HEK293 (cell line): ENCODE results near the gene SRSF2.

Experiments
- CTCF ChIA-PET: fragments of 350-600 bp; formaldehyde crosslinking; extraction: SDS; loops from one replicate; lab custom pipeline; 2021; ENCODE audit warnings: antibody characterized with exemption; lab: Yijun Ruan, JAX
- POLR2A ChIA-PET: fragments of 300-600 bp; formaldehyde crosslinking; extraction: SDS; loops from one replicate; lab custom pipeline; 2020; ENCODE audit warnings: antibody characterized with exemption, inconsistent platforms; lab: Yijun Ruan, JAX
- H3K27ac ChIP-seq: fragments of 200-500 bp; sonication (Bioruptor generic); 2 replicates; pipeline ENCODE4 v1.5.1; 2014; ENCODE audit warnings: low read depth, low read length, control low read depth, inconsistent platforms; ENCODE audit errors: extremely low read depth
- H3K36me3 ChIP-seq, 2 experiments: fragments of 200-500 bp in 1 of 2; sonication (Bioruptor generic) in 1 of 2; 1 replicate in 1 of 2; 2 replicates in 1 of 2; pipeline ENCODE4 v1.5.1; 2014 to 2017; ENCODE audit warnings: inconsistent platforms in 2 of 2, low read length in 2 of 2; ENCODE audit not compliant: control insufficient read depth in 2 of 2, insufficient read depth in 1 of 2
- H3K4me1 ChIP-seq: fragments of 200-500 bp; sonication (Bioruptor generic); 2 replicates; pipeline ENCODE4 v1.5.1; 2014; ENCODE audit warnings: mild to moderate bottlenecking, low read length, inconsistent platforms; ENCODE audit not compliant: control insufficient read depth, insufficient read depth
- H3K4me3 ChIP-seq: 2 replicates; pipeline ENCODE4 v1.5.1; 2011; ENCODE audit warnings: low read depth, mild to moderate bottlenecking, control low read depth, low read length, moderate library complexity
- H3K9me3 ChIP-seq: fragments of 200-500 bp; sonication (Bioruptor generic); 2 replicates; pipeline ENCODE4 v1.5.1; 2014; ENCODE audit warnings: low read depth, low read length, inconsistent platforms; ENCODE audit not compliant: control insufficient read depth, insufficient read depth
- GLI2 ChIP-seq: fragments of 450-650 bp; formaldehyde crosslinking; IDR thresholded peaks from 2 replicates; pipeline ENCODE4; 2017; ENCODE audit warnings: missing biosample characterization, missing genetic modification characterization, low read depth, borderline replicate concordance
- GLI4 ChIP-seq: fragments of 450-650 bp; formaldehyde crosslinking; IDR thresholded peaks from 2 replicates; pipeline ENCODE4 v1.5.1; 2016; ENCODE audit warnings: missing biosample characterization, missing genetic modification characterization
- GLIS2 ChIP-seq: fragments of 450-650 bp; formaldehyde crosslinking; IDR thresholded peaks from 2 replicates; pipeline ENCODE4 v1.5.1; 2016; ENCODE audit warnings: missing biosample characterization, missing genetic modification characterization
- KLF1 ChIP-seq: fragments of 450-650 bp; formaldehyde crosslinking; IDR thresholded peaks from 2 replicates; pipeline ENCODE4 v1.5.1; 2016; ENCODE audit warnings: missing biosample characterization, missing genetic modification characterization
- KLF8 ChIP-seq: fragments of 450-650 bp; formaldehyde crosslinking; IDR thresholded peaks from 2 replicates; pipeline ENCODE4 v1.5.1; 2016; ENCODE audit warnings: missing biosample characterization, missing genetic modification characterization
- SCRT2 ChIP-seq: fragments of 450-650 bp; formaldehyde crosslinking; IDR thresholded peaks from 2 replicates; pipeline ENCODE4 v1.5.1; 2016; ENCODE audit warnings: missing biosample characterization, missing genetic modification characterization
- SP7 ChIP-seq: fragments of 450-650 bp; formaldehyde crosslinking; IDR thresholded peaks from 2 replicates; pipeline ENCODE4 v1.5.1; 2016; ENCODE audit warnings: missing biosample characterization, missing genetic modification characterization
- TRIM28 ChIP-seq: IDR thresholded peaks from 2 replicates; pipeline ENCODE4 v1.6.1; 2011; ENCODE audit warnings: low read length, control low read depth, borderline replicate concordance
- ZBTB20 ChIP-seq: fragments of 450-650 bp; formaldehyde crosslinking; IDR thresholded peaks from 2 replicates; pipeline ENCODE4 v1.5.1; 2016; ENCODE audit warnings: missing biosample characterization, missing genetic modification characterization
- ZNF23 ChIP-seq: fragments of 450-650 bp; formaldehyde crosslinking; IDR thresholded peaks from 2 replicates; pipeline ENCODE4 v1.5.1; 2016; ENCODE audit warnings: missing biosample characterization, missing genetic modification characterization, borderline replicate concordance
- ZNF341 ChIP-seq: fragments of 450-650 bp; formaldehyde crosslinking; IDR thresholded peaks from 2 replicates; pipeline ENCODE4; 2016; ENCODE audit warnings: low read depth, missing biosample characterization, missing genetic modification characterization
- ZNF514 ChIP-seq: fragments of 450-650 bp; formaldehyde crosslinking; IDR thresholded peaks from 2 replicates; pipeline ENCODE4 v1.5.1; 2016; ENCODE audit warnings: missing biosample characterization, missing genetic modification characterization
- ZNF529 ChIP-seq: fragments of 450-650 bp; formaldehyde crosslinking; IDR thresholded peaks from 2 replicates; pipeline ENCODE4 v1.5.1; 2017; ENCODE audit warnings: missing genetic modification characterization, missing biosample characterization; ENCODE audit not compliant: insufficient replicate concordance
- ZNF560 ChIP-seq: fragments of 450-650 bp; formaldehyde crosslinking; IDR thresholded peaks from 2 replicates; pipeline ENCODE4 v1.5.1; 2017; ENCODE audit warnings: missing biosample characterization, missing genetic modification characterization, borderline replicate concordance
- ZNF629 ChIP-seq: fragments of 450-650 bp; formaldehyde crosslinking; IDR thresholded peaks from 2 replicates; pipeline ENCODE4 v1.5.1; 2017; ENCODE audit warnings: missing biosample characterization, missing genetic modification characterization
- ZNF664 ChIP-seq: fragments of 450-650 bp; formaldehyde crosslinking; IDR thresholded peaks from 2 replicates; pipeline ENCODE4 v1.5.1; 2016; ENCODE audit warnings: missing biosample characterization, missing genetic modification characterization
- ZNF747 ChIP-seq: fragments of 450-650 bp; formaldehyde crosslinking; IDR thresholded peaks from 2 replicates; pipeline ENCODE4 v1.5.1; 2016; ENCODE audit warnings: missing biosample characterization, missing genetic modification characterization
- ZNF768 ChIP-seq: fragments of 450-650 bp; formaldehyde crosslinking; IDR thresholded peaks from 2 replicates; pipeline ENCODE4 v1.5.1; 2018; ENCODE audit warnings: missing biosample characterization, mild to moderate bottlenecking, missing genetic modification characterization
- ZXDB ChIP-seq: fragments of 450-650 bp; formaldehyde crosslinking; IDR thresholded peaks from 2 replicates; pipeline ENCODE4 v1.5.1; 2016; ENCODE audit warnings: missing biosample characterization, missing genetic modification characterization
- TF ChIP-seq, protein P1 (sequence below): fragments of 450-650 bp; formaldehyde crosslinking; IDR thresholded peaks from 2 replicates; pipeline ENCODE4 v1.5.1; 2016; ENCODE audit warnings: missing biosample characterization, missing genetic modification characterization
- TF ChIP-seq, protein P2 (sequence below): fragments of 450-650 bp; formaldehyde crosslinking; IDR thresholded peaks from 2 replicates; pipeline ENCODE4 v1.5.1; 2016; ENCODE audit warnings: missing biosample characterization, missing genetic modification characterization
- TF ChIP-seq, protein P3 (sequence below): fragments of 450-650 bp; formaldehyde crosslinking; IDR thresholded peaks from 2 replicates; pipeline ENCODE4 v1.5.1; 2016; ENCODE audit warnings: missing biosample characterization, missing genetic modification characterization
- TF ChIP-seq, protein P4 (sequence below): fragments of 450-650 bp; IDR thresholded peaks from 2 replicates; pipeline ENCODE4 v1.5.1; 2018; ENCODE audit warnings: missing biosample characterization, mild to moderate bottlenecking, missing genetic modification characterization
- TF ChIP-seq, protein P5 (sequence below): fragments of 450-650 bp; formaldehyde crosslinking; conservative IDR thresholded peaks from 2 replicates; pipeline ENCODE4 v1.5.1; 2016; ENCODE audit warnings: low read depth, missing biosample characterization, missing genetic modification characterization

Gene SRSF2

DNA sequence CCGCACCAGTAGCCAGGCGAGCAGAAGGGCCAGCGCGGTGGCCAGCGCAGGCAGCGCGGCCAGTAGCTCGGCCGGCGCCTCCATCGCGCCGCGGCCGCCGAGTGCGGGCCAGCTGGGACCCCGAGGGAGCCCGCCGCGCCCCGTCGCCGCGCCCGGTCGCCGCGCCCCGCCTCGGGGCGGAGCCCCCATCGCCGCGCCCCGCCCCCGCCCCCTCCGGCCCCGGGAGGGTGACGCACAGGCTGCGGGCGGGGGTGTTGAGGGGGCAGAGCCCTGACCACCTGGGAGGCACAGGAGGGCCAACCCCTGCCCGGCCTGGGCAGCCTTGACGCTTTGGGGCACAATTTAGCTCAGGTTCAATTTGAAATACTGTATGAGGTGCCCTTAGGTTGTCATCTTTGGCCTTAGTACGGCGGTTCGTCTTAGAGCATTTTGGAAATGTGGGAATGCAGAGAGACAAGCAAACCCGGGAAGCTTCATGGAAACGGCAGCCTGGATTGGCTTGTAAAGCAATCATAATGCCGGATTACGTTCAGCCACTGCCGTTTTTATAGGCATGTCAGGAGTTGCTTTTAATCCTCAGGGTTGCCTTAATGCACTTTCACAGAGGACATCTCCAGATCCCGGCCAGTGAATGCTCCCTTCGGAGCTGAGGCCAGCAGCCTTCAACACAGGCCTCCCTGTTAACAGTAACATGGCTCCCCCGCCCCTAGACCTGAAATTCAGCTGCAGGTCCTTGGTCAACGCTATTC lies 26.1 kb downstream of the SRSF2 start, which contains the start of gene MXRA7:
Gene MXRA7, minus strand, starts transcription at position 103 of the 749 bp plus-strand sequence. Its CDS starts 19 bp downstream, at position 84.
- POLR2A ChIA-PET, result interaction anchor here (0.7 to 3.5 kb wide), 9 partner anchors 8 to 151 kb away, joined by 3 to 22 read pairs (median 5); partner anchors contain the start of genes JMJD6 and METTL23
- CTCF ChIA-PET, result interaction anchor here (0.6 to 9.8 kb wide), 11 partner anchors 9 to 365 kb away, joined by 3 to 175 read pairs (median 7); partner anchors contain the start of genes JMJD6 and METTL23
- Histone ChIP-seq H3K4me1 (peaks cover 36% of the 10 kb centered on the region), H3K27ac (peak within 1 kb of the TSS; percentile 87), H3K9me3 (no peaks in the 10 kb centered on the region), H3K36me3 (peaks cover 9 to 42% of the 10 kb centered on the region in 2 experiments; a peak in 2 of 3 replicates), H3K4me3 (peak within 1 kb of the TSS; percentile 65)
- peak; percentile 89 for TF ChIP-seq KLF8
- TF ChIP-seq ZNF560, result no peak
- peak; percentile 94 for TF ChIP-seq GLIS2 (tag by site-specific recombination)
- 0 out of 2 replicates have a peak, but pooled peaks have one; percentile 44 for TF ChIP-seq TRIM28
- no peak for TF ChIP-seq ZNF768
- peak; percentile 64; the same call in 1 of the 2 replicates for TF ChIP-seq ZNF629 (tag by site-specific recombination)
- TF ChIP-seq, protein P1, sequence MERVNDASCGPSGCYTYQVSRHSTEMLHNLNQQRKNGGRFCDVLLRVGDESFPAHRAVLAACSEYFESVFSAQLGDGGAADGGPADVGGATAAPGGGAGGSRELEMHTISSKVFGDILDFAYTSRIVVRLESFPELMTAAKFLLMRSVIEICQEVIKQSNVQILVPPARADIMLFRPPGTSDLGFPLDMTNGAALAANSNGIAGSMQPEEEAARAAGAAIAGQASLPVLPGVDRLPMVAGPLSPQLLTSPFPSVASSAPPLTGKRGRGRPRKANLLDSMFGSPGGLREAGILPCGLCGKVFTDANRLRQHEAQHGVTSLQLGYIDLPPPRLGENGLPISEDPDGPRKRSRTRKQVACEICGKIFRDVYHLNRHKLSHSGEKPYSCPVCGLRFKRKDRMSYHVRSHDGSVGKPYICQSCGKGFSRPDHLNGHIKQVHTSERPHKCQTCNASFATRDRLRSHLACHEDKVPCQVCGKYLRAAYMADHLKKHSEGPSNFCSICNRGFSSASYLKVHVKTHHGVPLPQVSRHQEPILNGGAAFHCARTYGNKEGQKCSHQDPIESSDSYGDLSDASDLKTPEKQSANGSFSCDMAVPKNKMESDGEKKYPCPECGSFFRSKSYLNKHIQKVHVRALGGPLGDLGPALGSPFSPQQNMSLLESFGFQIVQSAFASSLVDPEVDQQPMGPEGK (tag by site-specific recombination), result peak; percentile 89
- no peak for TF ChIP-seq ZNF23
- peak; percentile 94 for TF ChIP-seq ZBTB20 (tag by site-specific recombination)
- no peak for TF ChIP-seq GLI4 (tag by site-specific recombination)
- TF ChIP-seq ZNF664, result no peak
- TF ChIP-seq, protein P2, sequence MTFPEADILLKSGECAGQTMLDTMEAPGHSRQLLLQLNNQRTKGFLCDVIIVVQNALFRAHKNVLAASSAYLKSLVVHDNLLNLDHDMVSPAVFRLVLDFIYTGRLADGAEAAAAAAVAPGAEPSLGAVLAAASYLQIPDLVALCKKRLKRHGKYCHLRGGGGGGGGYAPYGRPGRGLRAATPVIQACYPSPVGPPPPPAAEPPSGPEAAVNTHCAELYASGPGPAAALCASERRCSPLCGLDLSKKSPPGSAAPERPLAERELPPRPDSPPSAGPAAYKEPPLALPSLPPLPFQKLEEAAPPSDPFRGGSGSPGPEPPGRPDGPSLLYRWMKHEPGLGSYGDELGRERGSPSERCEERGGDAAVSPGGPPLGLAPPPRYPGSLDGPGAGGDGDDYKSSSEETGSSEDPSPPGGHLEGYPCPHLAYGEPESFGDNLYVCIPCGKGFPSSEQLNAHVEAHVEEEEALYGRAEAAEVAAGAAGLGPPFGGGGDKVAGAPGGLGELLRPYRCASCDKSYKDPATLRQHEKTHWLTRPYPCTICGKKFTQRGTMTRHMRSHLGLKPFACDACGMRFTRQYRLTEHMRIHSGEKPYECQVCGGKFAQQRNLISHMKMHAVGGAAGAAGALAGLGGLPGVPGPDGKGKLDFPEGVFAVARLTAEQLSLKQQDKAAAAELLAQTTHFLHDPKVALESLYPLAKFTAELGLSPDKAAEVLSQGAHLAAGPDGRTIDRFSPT (tag by site-specific recombination), result peak; percentile 98
- 0 out of 2 replicates have a peak, but pooled peaks have one; percentile 42 for TF ChIP-seq ZXDB (tag by site-specific recombination)
- peak; percentile 38; the same call in 1 of the 2 replicates for TF ChIP-seq ZNF341 (tag by site-specific recombination)
- no peak for TF ChIP-seq GLI2 (tag by site-specific recombination)
- peak; percentile 56; the same call in 1 of the 2 replicates for TF ChIP-seq SP7 (tag by site-specific recombination)
- TF ChIP-seq, protein P3, sequence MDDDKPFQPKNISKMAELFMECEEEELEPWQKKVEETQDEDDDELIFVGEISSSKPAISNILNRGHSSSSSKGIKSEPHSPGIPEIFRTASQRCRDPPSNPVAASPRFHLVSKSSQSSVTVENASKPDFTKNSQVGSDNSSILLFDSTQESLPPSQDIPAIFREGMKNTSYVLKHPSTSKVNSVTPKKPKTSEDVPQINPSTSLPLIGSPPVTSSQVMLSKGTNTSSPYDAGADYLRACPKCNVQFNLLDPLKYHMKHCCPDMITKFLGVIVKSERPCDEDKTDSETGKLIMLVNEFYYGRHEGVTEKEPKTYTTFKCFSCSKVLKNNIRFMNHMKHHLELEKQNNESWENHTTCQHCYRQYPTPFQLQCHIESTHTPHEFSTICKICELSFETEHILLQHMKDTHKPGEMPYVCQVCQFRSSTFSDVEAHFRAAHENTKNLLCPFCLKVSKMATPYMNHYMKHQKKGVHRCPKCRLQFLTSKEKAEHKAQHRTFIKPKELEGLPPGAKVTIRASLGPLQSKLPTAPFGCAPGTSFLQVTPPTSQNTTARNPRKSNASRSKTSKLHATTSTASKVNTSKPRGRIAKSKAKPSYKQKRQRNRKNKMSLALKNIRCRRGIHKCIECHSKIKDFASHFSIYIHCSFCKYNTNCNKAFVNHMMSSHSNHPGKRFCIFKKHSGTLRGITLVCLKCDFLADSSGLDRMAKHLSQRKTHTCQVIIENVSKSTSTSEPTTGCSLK (tag by site-specific recombination), result no peak
- TF ChIP-seq, protein P4, sequence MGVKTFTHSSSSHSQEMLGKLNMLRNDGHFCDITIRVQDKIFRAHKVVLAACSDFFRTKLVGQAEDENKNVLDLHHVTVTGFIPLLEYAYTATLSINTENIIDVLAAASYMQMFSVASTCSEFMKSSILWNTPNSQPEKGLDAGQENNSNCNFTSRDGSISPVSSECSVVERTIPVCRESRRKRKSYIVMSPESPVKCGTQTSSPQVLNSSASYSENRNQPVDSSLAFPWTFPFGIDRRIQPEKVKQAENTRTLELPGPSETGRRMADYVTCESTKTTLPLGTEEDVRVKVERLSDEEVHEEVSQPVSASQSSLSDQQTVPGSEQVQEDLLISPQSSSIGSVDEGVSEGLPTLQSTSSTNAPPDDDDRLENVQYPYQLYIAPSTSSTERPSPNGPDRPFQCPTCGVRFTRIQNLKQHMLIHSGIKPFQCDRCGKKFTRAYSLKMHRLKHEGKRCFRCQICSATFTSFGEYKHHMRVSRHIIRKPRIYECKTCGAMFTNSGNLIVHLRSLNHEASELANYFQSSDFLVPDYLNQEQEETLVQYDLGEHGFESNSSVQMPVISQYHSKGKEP (tag by site-specific recombination), result 0 out of 2 replicates have a peak, but pooled peaks have one; percentile 50
- TF ChIP-seq, protein P5, sequence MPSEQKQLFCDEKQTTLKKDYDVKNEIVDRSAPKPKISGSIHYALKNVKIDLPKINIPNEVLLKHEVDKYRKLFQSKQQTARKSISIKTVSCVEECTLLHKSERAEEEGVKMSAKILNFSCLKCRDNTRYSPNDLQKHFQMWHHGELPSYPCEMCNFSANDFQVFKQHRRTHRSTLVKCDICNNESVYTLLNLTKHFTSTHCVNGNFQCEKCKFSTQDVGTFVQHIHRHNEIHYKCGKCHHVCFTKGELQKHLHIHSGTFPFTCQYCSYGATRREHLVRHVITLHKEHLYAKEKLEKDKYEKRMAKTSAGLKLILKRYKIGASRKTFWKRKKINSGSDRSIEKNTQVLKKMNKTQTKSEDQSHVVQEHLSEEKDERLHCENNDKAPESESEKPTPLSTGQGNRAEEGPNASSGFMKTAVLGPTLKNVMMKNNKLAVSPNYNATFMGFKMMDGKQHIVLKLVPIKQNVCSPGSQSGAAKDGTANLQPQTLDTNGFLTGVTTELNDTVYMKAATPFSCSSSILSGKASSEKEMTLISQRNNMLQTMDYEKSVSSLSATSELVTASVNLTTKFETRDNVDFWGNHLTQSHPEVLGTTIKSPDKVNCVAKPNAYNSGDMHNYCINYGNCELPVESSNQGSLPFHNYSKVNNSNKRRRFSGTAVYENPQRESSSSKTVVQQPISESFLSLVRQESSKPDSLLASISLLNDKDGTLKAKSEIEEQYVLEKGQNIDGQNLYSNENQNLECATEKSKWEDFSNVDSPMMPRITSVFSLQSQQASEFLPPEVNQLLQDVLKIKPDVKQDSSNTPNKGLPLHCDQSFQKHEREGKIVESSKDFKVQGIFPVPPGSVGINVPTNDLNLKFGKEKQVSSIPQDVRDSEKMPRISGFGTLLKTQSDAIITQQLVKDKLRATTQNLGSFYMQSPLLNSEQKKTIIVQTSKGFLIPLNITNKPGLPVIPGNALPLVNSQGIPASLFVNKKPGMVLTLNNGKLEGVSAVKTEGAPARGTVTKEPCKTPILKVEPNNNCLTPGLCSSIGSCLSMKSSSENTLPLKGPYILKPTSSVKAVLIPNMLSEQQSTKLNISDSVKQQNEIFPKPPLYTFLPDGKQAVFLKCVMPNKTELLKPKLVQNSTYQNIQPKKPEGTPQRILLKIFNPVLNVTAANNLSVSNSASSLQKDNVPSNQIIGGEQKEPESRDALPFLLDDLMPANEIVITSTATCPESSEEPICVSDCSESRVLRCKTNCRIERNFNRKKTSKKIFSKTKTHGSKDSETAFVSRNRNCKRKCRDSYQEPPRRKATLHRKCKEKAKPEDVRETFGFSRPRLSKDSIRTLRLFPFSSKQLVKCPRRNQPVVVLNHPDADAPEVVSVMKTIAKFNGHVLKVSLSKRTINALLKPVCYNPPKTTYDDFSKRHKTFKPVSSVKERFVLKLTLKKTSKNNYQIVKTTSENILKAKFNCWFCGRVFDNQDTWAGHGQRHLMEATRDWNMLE (tag by site-specific recombination), result no peak
- peak; percentile 63; the same call in 1 of the 2 replicates for TF ChIP-seq KLF1 (tag by site-specific recombination)
- no peak for TF ChIP-seq ZNF529
- no peak for TF ChIP-seq SCRT2
- no peak for TF ChIP-seq ZNF747
- no peak for TF ChIP-seq ZNF514 (tag by site-specific recombination)
